Measurements from ENCODE around the gene RHO. TPM values are rescaled to one million over a fixed set of nuclear protein-coding genes. Genes with fewer than 3 reads are reported as not detected.

Gene RHO
- total RNA-seq, 4 donors from 2014 or later = not detected

DNA sequence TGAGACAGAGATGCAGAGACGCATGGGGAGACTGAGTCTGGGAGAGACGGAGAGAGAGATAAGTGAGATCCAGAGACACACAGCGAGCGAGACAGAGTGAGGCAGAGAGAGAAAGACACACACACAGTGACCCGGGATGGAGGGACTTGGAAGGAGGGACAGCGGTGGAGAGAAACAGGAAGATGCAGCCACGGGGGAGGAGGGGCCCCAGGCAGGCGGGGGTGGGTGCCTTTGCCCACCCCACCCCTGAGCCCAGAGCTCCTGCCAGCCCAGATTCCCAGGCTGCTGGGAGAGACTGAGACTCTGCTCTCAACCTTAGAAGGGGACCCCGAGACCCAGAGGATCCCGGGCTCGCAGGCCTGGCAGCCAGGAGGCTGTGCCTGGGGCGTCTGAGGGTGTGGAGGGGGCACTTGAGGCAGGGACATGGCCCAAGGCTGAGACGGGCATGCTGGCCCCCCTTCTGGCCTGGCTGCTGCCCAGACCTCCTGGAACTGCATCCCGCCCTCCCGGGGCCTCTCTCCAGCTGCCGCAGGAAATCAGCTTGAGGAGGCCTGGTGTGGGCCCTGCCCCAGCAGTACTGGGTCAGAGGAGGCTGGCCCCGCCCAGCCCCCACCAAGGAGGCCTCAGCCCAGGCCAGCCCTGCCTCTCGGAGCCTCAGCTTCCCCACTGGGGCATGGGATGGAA is 32.6 kb downstream of the RHO start:
- TF ChIP-seq, protein P1, sequence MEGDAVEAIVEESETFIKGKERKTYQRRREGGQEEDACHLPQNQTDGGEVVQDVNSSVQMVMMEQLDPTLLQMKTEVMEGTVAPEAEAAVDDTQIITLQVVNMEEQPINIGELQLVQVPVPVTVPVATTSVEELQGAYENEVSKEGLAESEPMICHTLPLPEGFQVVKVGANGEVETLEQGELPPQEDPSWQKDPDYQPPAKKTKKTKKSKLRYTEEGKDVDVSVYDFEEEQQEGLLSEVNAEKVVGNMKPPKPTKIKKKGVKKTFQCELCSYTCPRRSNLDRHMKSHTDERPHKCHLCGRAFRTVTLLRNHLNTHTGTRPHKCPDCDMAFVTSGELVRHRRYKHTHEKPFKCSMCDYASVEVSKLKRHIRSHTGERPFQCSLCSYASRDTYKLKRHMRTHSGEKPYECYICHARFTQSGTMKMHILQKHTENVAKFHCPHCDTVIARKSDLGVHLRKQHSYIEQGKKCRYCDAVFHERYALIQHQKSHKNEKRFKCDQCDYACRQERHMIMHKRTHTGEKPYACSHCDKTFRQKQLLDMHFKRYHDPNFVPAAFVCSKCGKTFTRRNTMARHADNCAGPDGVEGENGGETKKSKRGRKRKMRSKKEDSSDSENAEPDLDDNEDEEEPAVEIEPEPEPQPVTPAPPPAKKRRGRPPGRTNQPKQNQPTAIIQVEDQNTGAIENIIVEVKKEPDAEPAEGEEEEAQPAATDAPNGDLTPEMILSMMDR (IDR thresholded peaks at IDR 0.05 in 4 of 5, conservative IDR thresholded peaks at IDR 0.05 in 1 of 5) = no peak
- TF ChIP-seq POLR2A (IDR thresholded peaks at IDR 0.05) = no peak
- H3K4me3 ChIP-seq = no peak overlapping the region
- in situ Hi-C loops (cut with MboI; ENCODE audit: low sequenced_read_pairs in 4 of 4) = no loop called here

DNA sequence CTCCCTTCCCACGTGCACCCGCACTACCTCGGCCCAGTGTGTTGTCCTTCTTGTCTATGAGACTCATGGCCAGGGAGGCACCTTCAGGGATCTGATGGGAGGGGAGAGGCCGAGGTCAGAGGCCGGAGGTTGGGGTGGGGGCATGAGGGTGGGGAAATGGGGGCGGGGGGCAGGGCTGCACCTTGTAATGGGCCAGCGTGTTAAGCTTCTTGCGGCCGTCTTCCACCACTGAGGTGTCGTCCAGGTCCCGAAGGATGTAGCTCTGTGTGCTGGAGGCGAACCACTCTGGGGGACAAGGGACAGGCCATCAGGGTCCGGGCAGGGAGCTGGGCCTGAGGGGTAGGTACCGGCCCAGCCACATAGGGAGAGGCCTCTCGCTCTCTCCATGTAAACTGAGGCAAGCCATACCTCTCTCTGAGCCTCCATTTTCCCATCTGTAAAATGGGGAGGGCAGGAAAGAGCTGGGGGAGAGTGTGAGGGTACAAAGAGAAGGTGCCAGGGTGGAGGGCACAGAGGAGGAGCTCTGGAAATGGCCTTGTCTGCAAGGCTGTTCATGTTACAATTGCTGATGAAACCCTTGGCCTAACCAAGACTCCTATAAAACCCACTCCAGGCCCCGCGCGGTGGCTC is 33.3 kb downstream of the RHO start:
- Histone ChIP-seq H3K36me3 (no peaks in the 10 kb centered on the region), H3K27ac (peak overlapping the region; percentile 66 to 76 (median 72)), H3K4me1 (peaks cover 32 to 37% of the 10 kb centered on the region in 2 donors), H3K9me3 (no peaks in the 10 kb centered on the region), H3K4me3 (no peak overlapping the region), H3K27me3 (no peaks in the 10 kb centered on the region)
- in situ Hi-C loops (cut with MboI; ENCODE audit: low sequenced_read_pairs in 4 of 4) = no loop called here
- DNase-seq = no peak
- TF ChIP-seq POLR2A (IDR thresholded peaks at IDR 0.05) = no peak
- TF ChIP-seq, protein P1 (IDR thresholded peaks at IDR 0.05 in 4 of 5, conservative IDR thresholded peaks at IDR 0.05 in 1 of 5) = no peak
- intact Hi-C loops (cut with DNase I; ENCODE audit: low total_unique reads) = no loop called here
- no peak for ATAC-seq

More for the DNA sequence above, 32.6 kb downstream of the RHO start:
- Histone ChIP-seq H3K9me3 (no peaks in the 10 kb centered on the region), H3K27me3 (no peaks in the 10 kb centered on the region), H3K36me3 (no peaks in the 10 kb centered on the region), H3K4me1 (peaks cover 32 to 38% of the 10 kb centered on the region in 2 donors), H3K27ac (peak overlapping the region; percentile 66 to 76 (median 72))
- peak in 1 of 2 donors; percentile 64 for DNase-seq
- ATAC-seq = peak; percentile 55 to 57
- intact Hi-C loops (cut with DNase I; ENCODE audit: low total_unique reads) = no loop called here

DNA sequence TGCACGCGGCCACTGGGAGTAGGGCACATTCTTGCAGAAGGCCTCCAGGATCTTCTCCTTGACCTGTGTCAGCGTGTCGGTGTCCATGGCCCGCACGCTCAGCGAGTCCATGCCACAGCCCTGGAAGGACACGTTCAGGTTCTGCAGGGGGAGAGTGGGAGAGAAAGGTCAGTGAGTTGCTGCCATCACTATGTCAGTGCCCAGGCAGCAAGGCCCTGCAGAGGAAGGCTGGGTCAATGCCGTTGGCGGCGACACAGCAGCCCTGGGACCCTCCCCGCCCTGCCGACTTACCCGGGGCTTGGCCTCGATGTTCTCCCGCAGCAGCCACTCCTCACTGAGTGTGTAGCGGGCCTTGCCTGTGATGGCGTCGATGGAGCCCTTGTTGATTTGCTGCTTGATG is 34.4 kb downstream of the RHO start:
- ATAC-seq = no peak
- Histone ChIP-seq H3K27ac (no peak overlapping the region), H3K9me3 (no peaks in the 10 kb centered on the region), H3K4me3 (no peak overlapping the region), H3K4me1 (peaks cover 23 to 31% of the 10 kb centered on the region in 2 donors), H3K36me3 (no peaks in the 10 kb centered on the region), H3K27me3 (no peaks in the 10 kb centered on the region)
- TF ChIP-seq POLR2A (IDR thresholded peaks at IDR 0.05) = no peak
- TF ChIP-seq, protein P1 (IDR thresholded peaks at IDR 0.05 in 4 of 5, conservative IDR thresholded peaks at IDR 0.05 in 1 of 5) = no peak
- no peak for DNase-seq
- in situ Hi-C loops (cut with MboI; ENCODE audit: low sequenced_read_pairs in 4 of 4) (no loop called here), intact Hi-C loops (cut with DNase I; ENCODE audit: low total_unique reads) (no loop called here)

DNA sequence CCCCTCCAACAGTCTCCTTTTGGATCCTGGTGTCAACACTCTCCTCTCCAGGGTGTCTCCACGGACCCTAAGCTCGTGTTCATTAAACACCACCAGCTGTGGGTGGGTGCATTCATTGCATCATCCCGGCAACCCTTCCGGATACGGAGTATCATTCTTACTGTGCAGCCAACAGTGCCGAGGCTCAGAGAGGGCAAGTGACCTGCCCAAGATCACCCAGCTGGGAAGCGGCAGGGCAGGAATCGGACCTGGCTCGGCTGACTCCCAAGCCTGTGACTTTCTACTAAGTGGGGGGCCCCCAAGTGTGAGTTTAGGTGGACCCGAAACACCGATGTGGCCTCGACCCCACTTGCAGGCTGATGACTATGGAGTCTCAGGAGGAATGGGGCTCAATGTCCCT is 34.9 kb downstream of the RHO start:
- ATAC-seq (no peak), DNase-seq (no peak)
- TF ChIP-seq, protein P1 (IDR thresholded peaks at IDR 0.05 in 4 of 5, conservative IDR thresholded peaks at IDR 0.05 in 1 of 5) = no peak
- no peak for TF ChIP-seq POLR2A (IDR thresholded peaks at IDR 0.05)
- in situ Hi-C loops (cut with MboI; ENCODE audit: low sequenced_read_pairs in 4 of 4) = no loop called here
- H3K4me3 ChIP-seq = no peak overlapping the region
- intact Hi-C loops (cut with DNase I; ENCODE audit: low total_unique reads) = no loop called here
- H3K9me3 ChIP-seq = no peaks in the 10 kb centered on the region
- peaks cover 17 to 26% of the 10 kb centered on the region in 2 donors for H3K4me1 ChIP-seq
- no peaks in the 10 kb centered on the region for H3K36me3 ChIP-seq
- H3K27ac ChIP-seq = peak overlapping the region in 2 of 4 donors; percentile 43 to 52
- H3K27me3 ChIP-seq = no peaks in the 10 kb centered on the region
